SJSA1 (cell line): Measurements from ENCODE around the gene GRID2. TPM values are rescaled to one million over a fixed set of nuclear protein-coding genes. Genes with fewer than 3 reads are reported as not detected.

Experiments used
- DNase-seq, 2 experiments: peaks; one replicate each; pipeline ENCODE4 v3.0.0-alpha.2; 2015 to 2020; ENCODE audit warnings: low spot score in 2 of 2, low read depth in 1 of 2
- H3K27ac ChIP-seq: fragments of 250-450 bp; sonication (Bioruptor Pico); 2 replicates; pipeline ENCODE4 v1.5.1; 2020; ENCODE audit warnings: mild to moderate bottlenecking, moderate library complexity
- H3K27me3 ChIP-seq: fragments of 250-450 bp; sonication (Bioruptor Pico); replicated peaks from 2 replicates; pipeline ENCODE4 v1.5.1; 2020; ENCODE audit warnings: mild to moderate bottlenecking, moderate library complexity
- H3K36me3 ChIP-seq: fragments of 250-450 bp; sonication (Bioruptor Pico); 2 replicates; pipeline ENCODE4 v1.5.1; 2020; ENCODE audit warnings: mild to moderate bottlenecking
- H3K4me1 ChIP-seq: fragments of 250-450 bp; sonication (Bioruptor Pico); replicated peaks from 2 replicates; pipeline ENCODE4 v1.6.1; 2021; ENCODE audit warnings: mild to moderate bottlenecking
- H3K4me3 ChIP-seq: fragments of 250-450 bp; sonication (Bioruptor Pico); 2 replicates; pipeline ENCODE4 v1.5.1; 2020; ENCODE audit warnings: mild to moderate bottlenecking
- H3K9me3 ChIP-seq: fragments of 250-450 bp; sonication (Bioruptor Pico); replicated peaks from 2 replicates; pipeline ENCODE4 v1.5.1; 2020; ENCODE audit warnings: mild to moderate bottlenecking
- total RNA-seq: library from RNA; depleted of rRNA; stranded (reverse); fragments of >200 nt; shearing (Covaris generic); gene quantifications from 2 replicates; pipeline ENCODE4 v1.2.3, GENCODE V29; 2014

The GRID2 gene
- total RNA-seq, 1 experiment from 2014 or later = not detected

DNA sequence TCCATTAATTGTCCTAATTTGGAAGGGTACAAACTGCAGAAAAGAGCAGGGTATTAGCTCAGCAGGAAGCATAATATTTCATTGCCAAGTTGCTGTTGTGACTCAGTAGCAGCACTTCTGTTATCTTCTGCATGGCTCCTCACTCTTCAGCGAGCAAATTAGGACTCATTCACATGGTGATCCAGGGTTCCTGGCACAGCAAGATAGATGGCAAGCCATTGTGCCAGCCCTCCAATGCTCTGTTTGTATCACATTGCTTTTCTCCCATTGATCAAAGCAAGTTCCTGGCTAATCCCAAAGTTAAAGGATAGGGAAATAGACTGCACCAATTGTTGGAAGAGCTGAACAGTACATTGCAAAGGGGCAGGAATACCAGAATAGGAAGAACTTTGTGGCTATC, 1142.3 kb downstream of the GRID2 start:
- H3K9me3 ChIP-seq = no peaks in the 10 kb centered on the region
- DNase-seq = no peak
- no peak overlapping the region for H3K4me3 ChIP-seq
- H3K27me3 ChIP-seq = no peaks in the 10 kb centered on the region
- no peaks in the 10 kb centered on the region for H3K36me3 ChIP-seq
- no peak overlapping the region for H3K27ac ChIP-seq
- no peaks in the 10 kb centered on the region for H3K4me1 ChIP-seq

DNA sequence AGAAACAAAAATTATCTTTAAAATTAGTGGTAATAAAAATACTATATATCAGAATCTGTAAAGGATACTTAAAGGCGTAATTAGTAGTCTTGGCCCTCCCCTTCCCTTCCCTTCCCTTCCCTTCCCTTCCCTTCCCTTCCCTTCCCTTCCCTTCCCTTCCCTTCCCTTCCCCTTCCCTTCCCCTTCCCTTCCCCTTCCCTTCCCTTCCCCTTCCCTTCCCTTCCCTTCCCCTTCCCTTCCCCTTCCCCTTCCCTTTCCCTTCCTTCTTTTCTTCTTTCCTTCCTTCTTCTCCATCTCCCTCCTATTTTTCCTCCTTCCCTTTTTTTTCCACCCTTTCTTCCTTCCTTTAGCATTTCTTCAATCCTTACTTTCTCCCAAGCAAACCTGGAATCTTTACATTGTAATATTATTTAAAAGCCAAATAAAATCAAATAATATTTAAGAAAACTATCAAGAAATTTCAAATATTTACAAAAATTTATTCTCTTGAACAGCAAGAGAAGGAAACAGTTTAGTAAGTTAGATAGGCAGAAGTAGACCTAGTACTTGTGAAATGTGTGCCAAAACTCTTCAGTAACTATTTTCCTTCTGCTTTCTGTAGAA, 1145.0 kb downstream of the GRID2 start:
- Histone ChIP-seq H3K27ac (no peak overlapping the region), H3K4me3 (no peak overlapping the region), H3K9me3 (no peaks in the 10 kb centered on the region), H3K27me3 (no peaks in the 10 kb centered on the region), H3K36me3 (no peaks in the 10 kb centered on the region), H3K4me1 (no peaks in the 10 kb centered on the region)
- DNase-seq = no peak

GRCh38 chr4:93451954-93452353, 1148.2 kb downstream of the GRID2 start:
- H3K27ac ChIP-seq = no peak overlapping the region
- H3K36me3 ChIP-seq = no peaks in the 10 kb centered on the region
- H3K27me3 ChIP-seq = no peaks in the 10 kb centered on the region
- no peak for DNase-seq
- no peaks in the 10 kb centered on the region for H3K9me3 ChIP-seq
- H3K4me3 ChIP-seq = no peak overlapping the region
- H3K4me1 ChIP-seq = no peaks in the 10 kb centered on the region

GRCh38 chr4:93461541-93461940, 1157.8 kb downstream of the GRID2 start:
- Histone ChIP-seq H3K27me3 (peaks cover 3% of the 10 kb centered on the region; the same call in 1 of the 2 replicates), H3K27ac (no peak overlapping the region), H3K4me3 (no peak overlapping the region), H3K4me1 (no peaks in the 10 kb centered on the region), H3K36me3 (no peaks in the 10 kb centered on the region), H3K9me3 (no peaks in the 10 kb centered on the region)
- DNase-seq = no peak

- H3K36me3 ChIP-seq = no peaks in the 10 kb centered on the region
- H3K9me3 ChIP-seq = no peaks in the 10 kb centered on the region
- DNase-seq = no peak
- H3K27ac ChIP-seq = no peak overlapping the region
- no peaks in the 10 kb centered on the region for H3K4me1 ChIP-seq
- peaks cover 6% of the 10 kb centered on the region for H3K27me3 ChIP-seq
- H3K4me3 ChIP-seq = no peak overlapping the region
These were observed 1162.7 kb downstream of the GRID2 start for GRCh38 chr4:93466446-93466845.

GRCh38 chr4:93467484-93468155, 1163.9 kb downstream of the GRID2 start:
- H3K9me3 ChIP-seq = no peaks in the 10 kb centered on the region
- DNase-seq = no peak
- H3K36me3 ChIP-seq = no peaks in the 10 kb centered on the region
- no peaks in the 10 kb centered on the region for H3K4me1 ChIP-seq
- H3K27ac ChIP-seq = no peak overlapping the region
- H3K4me3 ChIP-seq = no peak overlapping the region
- peaks cover 6% of the 10 kb centered on the region for H3K27me3 ChIP-seq

GRCh38 chr4:93469560-93469959, 1165.8 kb downstream of the GRID2 start:
- no peak for DNase-seq
- Histone ChIP-seq H3K36me3 (no peaks in the 10 kb centered on the region), H3K27me3 (peaks cover 9% of the 10 kb centered on the region; the same call in 1 of the 2 replicates), H3K27ac (no peak overlapping the region), H3K9me3 (no peaks in the 10 kb centered on the region), H3K4me1 (no peaks in the 10 kb centered on the region), H3K4me3 (no peak overlapping the region)

GRCh38 chr4:93475730-93476129, 1172.0 kb downstream of the GRID2 start:
- no peaks in the 10 kb centered on the region for H3K36me3 ChIP-seq
- H3K27me3 ChIP-seq = 0 out of 2 replicates have a peak, but pooled peaks cover 4% of the 10 kb centered on the region
- H3K4me1 ChIP-seq = no peaks in the 10 kb centered on the region
- no peak overlapping the region for H3K27ac ChIP-seq
- DNase-seq = no peak
- H3K9me3 ChIP-seq = no peaks in the 10 kb centered on the region
- H3K4me3 ChIP-seq = no peak overlapping the region

GRCh38 chr4:93478805-93479204, 1175.0 kb downstream of the GRID2 start:
- Histone ChIP-seq H3K4me3 (no peak overlapping the region), H3K9me3 (no peaks in the 10 kb centered on the region), H3K36me3 (no peaks in the 10 kb centered on the region), H3K4me1 (no peaks in the 10 kb centered on the region), H3K27me3 (no peaks in the 10 kb centered on the region), H3K27ac (no peak overlapping the region)
- no peak for DNase-seq

- H3K27me3 ChIP-seq = no peaks in the 10 kb centered on the region
These were observed 1176.7 kb downstream of the GRID2 start for GRCh38 chr4:93480452-93480851.

DNA sequence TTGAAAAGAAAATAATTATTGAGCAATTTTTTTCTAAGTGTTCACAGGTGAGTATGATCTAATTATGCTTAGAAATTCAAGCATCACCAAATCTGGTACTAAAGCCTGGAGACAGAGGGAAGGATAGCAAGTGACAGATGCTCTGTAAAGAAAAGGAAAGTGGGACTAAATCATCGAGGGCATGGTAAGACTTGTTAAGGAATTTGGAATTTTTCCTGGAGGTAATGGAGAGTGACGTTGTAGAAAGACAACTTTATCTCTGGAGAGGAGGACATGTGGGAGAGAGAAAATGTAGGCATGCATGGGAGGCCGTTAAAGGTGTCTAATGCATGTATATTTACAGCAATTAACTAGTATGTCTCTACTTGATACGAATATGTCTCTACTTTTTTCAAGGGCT, 1191.6 kb downstream of the GRID2 start:
- Histone ChIP-seq H3K27me3 (0 out of 2 replicates have a peak, but pooled peaks cover 4% of the 10 kb centered on the region), H3K9me3 (no peaks in the 10 kb centered on the region), H3K4me3 (no peak overlapping the region), H3K36me3 (no peaks in the 10 kb centered on the region), H3K27ac (no peak overlapping the region), H3K4me1 (no peaks in the 10 kb centered on the region)
- DNase-seq = no peak

More at GRCh38 chr4:93480452-93480851, 1176.7 kb downstream of the GRID2 start:
- Histone ChIP-seq H3K27ac (no peak overlapping the region), H3K4me3 (no peak overlapping the region), H3K9me3 (no peaks in the 10 kb centered on the region), H3K36me3 (no peaks in the 10 kb centered on the region), H3K4me1 (no peaks in the 10 kb centered on the region)
- DNase-seq = no peak

DNA sequence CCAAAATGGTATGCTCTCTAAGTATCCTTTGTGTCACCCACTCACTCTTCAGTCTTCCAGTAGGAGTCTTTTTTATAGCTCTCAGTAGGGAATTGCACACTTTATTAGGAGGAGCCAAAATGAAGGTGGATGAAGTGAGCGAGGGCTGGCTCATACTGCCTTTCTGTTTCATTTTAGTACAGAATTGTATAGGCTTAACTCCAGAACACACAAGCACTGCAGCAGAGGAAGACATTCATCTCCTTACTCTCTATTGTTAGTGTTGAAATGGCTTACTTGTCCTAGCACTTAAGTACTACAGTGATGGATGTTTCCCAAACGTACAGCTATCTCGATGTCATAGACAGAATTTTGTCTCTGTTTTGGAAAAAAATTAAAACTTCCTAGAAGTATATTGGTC, 1197.5 kb downstream of the GRID2 start:
- H3K4me1 ChIP-seq = no peaks in the 10 kb centered on the region
- H3K27me3 ChIP-seq = 0 out of 2 replicates have a peak, but pooled peaks cover 4% of the 10 kb centered on the region
- no peaks in the 10 kb centered on the region for H3K36me3 ChIP-seq
- no peak overlapping the region for H3K27ac ChIP-seq
- no peaks in the 10 kb centered on the region for H3K9me3 ChIP-seq
- no peak for DNase-seq
- no peak overlapping the region for H3K4me3 ChIP-seq

GRCh38 chr4:93501946-93502345, 1198.2 kb downstream of the GRID2 start:
- no peak for DNase-seq
- Histone ChIP-seq H3K27me3 (0 out of 2 replicates have a peak, but pooled peaks cover 4% of the 10 kb centered on the region), H3K27ac (no peak overlapping the region)

GRCh38 chr4:93502991-93503390, 1199.2 kb downstream of the GRID2 start:
- Histone ChIP-seq H3K4me1 (no peaks in the 10 kb centered on the region), H3K9me3 (no peaks in the 10 kb centered on the region), H3K4me3 (no peak overlapping the region), H3K27me3 (0 out of 2 replicates have a peak, but pooled peaks cover 4% of the 10 kb centered on the region), H3K27ac (no peak overlapping the region), H3K36me3 (no peaks in the 10 kb centered on the region)
- no peak for DNase-seq

More at GRCh38 chr4:93501946-93502345, 1198.2 kb downstream of the GRID2 start:
- H3K4me1 ChIP-seq = no peaks in the 10 kb centered on the region
- H3K36me3 ChIP-seq = no peaks in the 10 kb centered on the region
- no peaks in the 10 kb centered on the region for H3K9me3 ChIP-seq
- H3K4me3 ChIP-seq = no peak overlapping the region
